Nephron progenitor cell (in vitro differentiated cells): Measurements from ENCODE around the gene TBX1.
"Not testable (repeated sequence)": the region's sequence is repeated elsewhere in the genome, so short reads cannot be mapped to it uniquely, and the experiment has no call there.

Experiments used
- DNase-seq: peaks from one replicate; pipeline ENCODE4 v3.0.0; 2021
- H3K27ac Mint-ChIP-seq: 2 replicates; pipeline ENCODE4 v1.8.0; 2021; ENCODE audit warnings: mild to moderate bottlenecking, moderate library complexity, mixed read lengths
- H3K27me3 Mint-ChIP-seq: 2 replicates; pipeline ENCODE4 v1.8.0; 2021; ENCODE audit warnings: mild to moderate bottlenecking, low read depth, mixed read lengths; ENCODE audit not compliant: poor library complexity
- H3K36me3 Mint-ChIP-seq: 2 replicates; pipeline ENCODE4 v1.8.0; 2021; ENCODE audit warnings: low read depth, mixed read lengths
- H3K4me1 Mint-ChIP-seq: 2 replicates; pipeline ENCODE4 v1.8.0; 2021; ENCODE audit warnings: mixed read lengths
- H3K4me3 Mint-ChIP-seq: 2 replicates; pipeline ENCODE4 v1.8.0; 2021; ENCODE audit warnings: mild to moderate bottlenecking, moderate library complexity, mixed read lengths
- H3K9me3 Mint-ChIP-seq: 2 replicates; pipeline ENCODE4 v1.8.0; 2021; ENCODE audit warnings: mild to moderate bottlenecking, moderate library complexity, mixed read lengths
- TF ChIP-seq, protein P1 (sequence below): fragments of 200-600 bp; sonication (generic); IDR thresholded peaks from 2 replicates; pipeline ENCODE4 v1.5.0; 2021; ENCODE audit warnings: antibody characterized with exemption

Gene TBX1

DNA sequence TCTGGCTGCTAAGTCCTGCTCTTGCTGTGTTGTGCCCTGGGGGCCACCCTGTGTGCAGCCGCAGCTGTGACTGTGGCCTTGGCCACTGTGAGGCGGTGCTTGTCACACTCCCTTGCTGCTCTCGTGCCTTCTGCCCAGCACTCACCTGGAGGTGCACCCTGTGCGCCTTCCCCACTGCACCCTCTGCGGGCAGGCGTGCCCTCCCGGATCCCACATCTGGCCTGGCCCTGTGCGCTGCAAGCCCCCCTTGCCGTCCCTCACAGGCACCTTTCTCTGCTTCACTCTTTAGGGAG, 27.2 kb downstream of the TBX1 start:
- Mint-ChIP-seq H3K36me3 (peaks cover 33% of the 10 kb centered on the region), H3K4me3 (no peak overlapping the region), H3K27me3 (peaks cover 38% of the 10 kb centered on the region), H3K9me3 (peaks cover 30% of the 10 kb centered on the region), H3K4me1 (no peaks in the 10 kb centered on the region), H3K27ac (no peak overlapping the region)
- no peak for DNase-seq
- TF ChIP-seq, protein P1, sequence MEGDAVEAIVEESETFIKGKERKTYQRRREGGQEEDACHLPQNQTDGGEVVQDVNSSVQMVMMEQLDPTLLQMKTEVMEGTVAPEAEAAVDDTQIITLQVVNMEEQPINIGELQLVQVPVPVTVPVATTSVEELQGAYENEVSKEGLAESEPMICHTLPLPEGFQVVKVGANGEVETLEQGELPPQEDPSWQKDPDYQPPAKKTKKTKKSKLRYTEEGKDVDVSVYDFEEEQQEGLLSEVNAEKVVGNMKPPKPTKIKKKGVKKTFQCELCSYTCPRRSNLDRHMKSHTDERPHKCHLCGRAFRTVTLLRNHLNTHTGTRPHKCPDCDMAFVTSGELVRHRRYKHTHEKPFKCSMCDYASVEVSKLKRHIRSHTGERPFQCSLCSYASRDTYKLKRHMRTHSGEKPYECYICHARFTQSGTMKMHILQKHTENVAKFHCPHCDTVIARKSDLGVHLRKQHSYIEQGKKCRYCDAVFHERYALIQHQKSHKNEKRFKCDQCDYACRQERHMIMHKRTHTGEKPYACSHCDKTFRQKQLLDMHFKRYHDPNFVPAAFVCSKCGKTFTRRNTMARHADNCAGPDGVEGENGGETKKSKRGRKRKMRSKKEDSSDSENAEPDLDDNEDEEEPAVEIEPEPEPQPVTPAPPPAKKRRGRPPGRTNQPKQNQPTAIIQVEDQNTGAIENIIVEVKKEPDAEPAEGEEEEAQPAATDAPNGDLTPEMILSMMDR, result no peak

- H3K4me3 Mint-ChIP-seq, result no peak overlapping the region
- H3K27me3 Mint-ChIP-seq, result peaks cover 32% of the 10 kb centered on the region
- TF ChIP-seq, protein P1, result no peak
- DNase-seq, result no peak
- H3K4me1 Mint-ChIP-seq, result no peaks in the 10 kb centered on the region
- peaks cover 42% of the 10 kb centered on the region for H3K36me3 Mint-ChIP-seq
- no peak overlapping the region for H3K27ac Mint-ChIP-seq
- H3K9me3 Mint-ChIP-seq, result peaks cover 38% of the 10 kb centered on the region
Measured at GRCh38 chr22:19788661-19789225, 28.2 kb downstream of the TBX1 start.

DNA sequence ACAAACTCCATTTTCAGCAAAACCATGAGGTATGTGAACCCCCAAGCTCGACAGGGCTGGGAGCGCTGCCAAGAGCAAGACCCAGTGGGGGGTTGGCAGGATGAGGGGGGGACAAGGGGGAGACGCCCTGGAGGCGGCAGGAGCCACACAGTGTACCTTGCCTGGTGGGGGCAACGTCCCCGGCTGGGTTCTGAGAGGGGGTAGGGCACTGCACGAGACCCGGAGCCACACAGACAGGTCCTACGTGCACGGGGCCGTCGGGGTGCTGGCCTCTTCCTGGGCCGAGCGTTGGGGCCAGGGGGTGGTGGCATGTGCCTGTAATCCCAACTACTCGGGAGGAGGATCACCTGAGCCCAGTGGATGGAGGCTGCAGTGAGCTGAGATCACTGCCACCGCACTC, 28.8 kb downstream of the TBX1 start:
- Mint-ChIP-seq H3K4me1 (no peaks in the 10 kb centered on the region), H3K4me3 (no peak overlapping the region), H3K27ac (no peak overlapping the region), H3K9me3 (peaks cover 40% of the 10 kb centered on the region), H3K27me3 (peaks cover 35% of the 10 kb centered on the region), H3K36me3 (peaks cover 49% of the 10 kb centered on the region)
- DNase-seq, result no peak
- TF ChIP-seq, protein P1, result no peak

- Mint-ChIP-seq H3K9me3 (peaks cover 40% of the 10 kb centered on the region), H3K27me3 (peaks cover 35% of the 10 kb centered on the region), H3K4me1 (peaks cover under 1% of the 10 kb centered on the region), H3K36me3 (peaks cover 51% of the 10 kb centered on the region), H3K27ac (no peak overlapping the region), H3K4me3 (no peak overlapping the region)
- TF ChIP-seq, protein P1, result no peak
- DNase-seq, result no peak
Measured at GRCh38 chr22:19789828-19790227, 29.2 kb downstream of the TBX1 start.

GRCh38 chr22:19791243-19791642, 30.7 kb downstream of the TBX1 start:
- Mint-ChIP-seq H3K4me3 (no peak overlapping the region), H3K9me3 (peaks cover 40% of the 10 kb centered on the region), H3K27me3 (peaks cover 30% of the 10 kb centered on the region), H3K36me3 (peaks cover 59% of the 10 kb centered on the region), H3K4me1 (peaks cover 11% of the 10 kb centered on the region), H3K27ac (no peak overlapping the region)
- TF ChIP-seq, protein P1, result no peak
- DNase-seq, result no peak

GRCh38 chr22:19791894-19792293, 31.3 kb downstream of the TBX1 start:
- H3K4me3 Mint-ChIP-seq, result no peak overlapping the region
- DNase-seq, result no peak
- peaks cover 30% of the 10 kb centered on the region for H3K27me3 Mint-ChIP-seq
- peaks cover 11% of the 10 kb centered on the region for H3K4me1 Mint-ChIP-seq
- peaks cover 59% of the 10 kb centered on the region for H3K36me3 Mint-ChIP-seq
- TF ChIP-seq, protein P1, result no peak
- H3K27ac Mint-ChIP-seq, result no peak overlapping the region
- H3K9me3 Mint-ChIP-seq, result peaks cover 40% of the 10 kb centered on the region

DNA sequence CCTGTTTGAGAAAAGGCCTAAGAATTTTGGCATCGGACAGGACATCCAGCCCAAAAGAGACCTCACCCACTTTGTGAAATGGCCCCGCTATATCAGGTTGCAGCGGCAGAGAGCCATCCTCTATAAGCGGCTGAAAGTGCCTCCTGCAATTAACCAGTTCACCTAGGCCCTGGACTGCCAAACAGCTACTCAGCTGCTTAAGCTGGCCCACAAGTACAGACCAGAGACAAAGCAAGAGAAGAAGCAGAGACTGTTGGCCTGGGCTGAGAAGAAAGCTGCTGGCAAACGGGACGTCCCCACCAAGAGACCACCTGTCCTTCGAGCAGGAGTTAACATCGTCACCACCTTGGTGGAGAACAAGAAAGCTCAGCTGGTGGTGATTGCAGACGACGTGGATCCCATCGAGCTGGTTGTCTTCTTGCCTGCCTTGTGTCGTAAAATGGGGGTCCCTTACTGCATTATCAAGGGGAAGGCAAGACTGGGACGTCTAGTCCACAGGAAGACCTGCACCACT, 31.9 kb downstream of the TBX1 start:
- Mint-ChIP-seq H3K27me3 (peaks cover 30% of the 10 kb centered on the region), H3K36me3 (peaks cover 59% of the 10 kb centered on the region), H3K9me3 (peaks cover 40% of the 10 kb centered on the region), H3K4me1 (peaks cover 11% of the 10 kb centered on the region)
- DNase-seq, H3K27ac Mint-ChIP-seq, H3K4me3 Mint-ChIP-seq: not testable (repeated sequence)
